ENCODE results near the gene BAHCC1. TPM values are rescaled to one million over a fixed set of nuclear protein-coding genes. Genes with fewer than 3 reads are reported as not detected.
A peak's percentile ranks its signal among the peaks of the same experiment; 100 is the strongest.

Gene BAHCC1
- total and polyA plus RNA-seq, 8 donors, result 4.9 to 56.2 (median 9.4) TPM

DNA sequence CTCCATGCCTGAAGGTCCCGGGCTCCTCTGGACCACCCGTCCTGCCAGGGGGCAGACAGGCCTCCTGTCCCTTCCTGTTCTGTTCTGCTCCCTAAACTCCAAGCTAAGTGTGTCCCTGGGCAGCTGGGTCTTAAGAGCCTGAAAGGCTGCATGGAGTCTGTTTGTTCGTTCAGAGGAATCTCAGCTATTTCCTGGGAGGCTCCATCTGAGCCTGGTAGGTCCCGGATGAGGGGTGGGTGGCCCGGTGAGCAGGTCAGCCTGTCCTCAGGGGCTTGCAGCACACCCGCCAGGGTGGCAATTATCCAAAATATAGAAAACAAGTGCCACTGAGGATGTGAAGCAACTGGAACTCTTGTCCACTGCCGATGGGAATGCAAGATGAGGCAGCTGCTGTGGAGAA, 104.8 kb downstream of the BAHCC1 start:
- Histone ChIP-seq H3K9me3 (no peaks in the 10 kb centered on the region), H3K27me3 (peaks cover 0 to 10% (median 0%) of the 10 kb centered on the region in 3 donors), H3K36me3 (no peaks in the 10 kb centered on the region), H3K4me1 (no peaks in the 10 kb centered on the region), H3K4me3 (no peak overlapping the region), H3K27ac (no peak overlapping the region)
- no peak for TF ChIP-seq EP300 (IDR thresholded peaks at IDR 0.05)
- no peak for TF ChIP-seq POLR2AphosphoS5 (IDR thresholded peaks at IDR 0.05)
- TF ChIP-seq POLR2A (IDR thresholded peaks at IDR 0.05), result no peak
- TF ChIP-seq, protein P1, sequence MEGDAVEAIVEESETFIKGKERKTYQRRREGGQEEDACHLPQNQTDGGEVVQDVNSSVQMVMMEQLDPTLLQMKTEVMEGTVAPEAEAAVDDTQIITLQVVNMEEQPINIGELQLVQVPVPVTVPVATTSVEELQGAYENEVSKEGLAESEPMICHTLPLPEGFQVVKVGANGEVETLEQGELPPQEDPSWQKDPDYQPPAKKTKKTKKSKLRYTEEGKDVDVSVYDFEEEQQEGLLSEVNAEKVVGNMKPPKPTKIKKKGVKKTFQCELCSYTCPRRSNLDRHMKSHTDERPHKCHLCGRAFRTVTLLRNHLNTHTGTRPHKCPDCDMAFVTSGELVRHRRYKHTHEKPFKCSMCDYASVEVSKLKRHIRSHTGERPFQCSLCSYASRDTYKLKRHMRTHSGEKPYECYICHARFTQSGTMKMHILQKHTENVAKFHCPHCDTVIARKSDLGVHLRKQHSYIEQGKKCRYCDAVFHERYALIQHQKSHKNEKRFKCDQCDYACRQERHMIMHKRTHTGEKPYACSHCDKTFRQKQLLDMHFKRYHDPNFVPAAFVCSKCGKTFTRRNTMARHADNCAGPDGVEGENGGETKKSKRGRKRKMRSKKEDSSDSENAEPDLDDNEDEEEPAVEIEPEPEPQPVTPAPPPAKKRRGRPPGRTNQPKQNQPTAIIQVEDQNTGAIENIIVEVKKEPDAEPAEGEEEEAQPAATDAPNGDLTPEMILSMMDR (IDR thresholded peaks at IDR 0.05), result no peak
- intact Hi-C loops (cut with DNase I; ENCODE audit: low total_unique reads), result no loop called here
- no peak for DNase-seq
- WGBS, 5 donors, result 49 to 58% (median 53%) methylated on average over 7 of the region's 7 CpGs

DNA sequence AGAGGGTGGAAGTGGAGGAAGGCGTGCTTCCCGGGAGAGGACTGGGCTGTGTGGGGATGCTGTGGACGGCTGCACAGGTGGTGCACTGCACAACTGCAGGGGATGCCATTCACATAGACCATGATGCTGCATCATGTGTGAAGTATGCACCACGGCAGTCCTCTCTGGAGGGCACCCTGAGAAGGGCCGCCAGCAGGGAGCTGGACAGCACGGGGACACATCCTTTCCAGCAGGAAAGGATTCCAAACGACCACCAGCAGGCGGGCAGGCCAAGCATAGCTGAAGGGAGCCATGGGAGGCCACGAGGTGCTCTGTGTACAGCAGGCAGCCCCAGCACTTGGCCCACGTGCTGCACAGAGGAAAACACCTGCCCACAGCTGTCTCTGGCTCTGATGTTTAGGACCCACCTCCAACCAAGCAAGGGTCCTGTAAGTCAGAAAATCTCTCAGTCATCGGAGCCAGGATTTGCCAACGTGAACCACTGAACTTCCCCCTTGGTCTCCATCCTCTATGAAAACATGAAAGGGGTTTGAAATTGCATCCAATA, 107.3 kb downstream of the BAHCC1 start:
- Histone ChIP-seq H3K27ac (no peak overlapping the region), H3K36me3 (no peaks in the 10 kb centered on the region), H3K9me3 (no peaks in the 10 kb centered on the region), H3K4me1 (no peaks in the 10 kb centered on the region), H3K27me3 (peaks cover 0 to 9% (median 0%) of the 10 kb centered on the region in 3 donors), H3K4me3 (no peak overlapping the region)
- DNase-seq, result no peak
- intact Hi-C loops (cut with DNase I; ENCODE audit: low total_unique reads), result no loop called here
- no peak for TF ChIP-seq EP300 (IDR thresholded peaks at IDR 0.05)
- TF ChIP-seq, protein P1 (IDR thresholded peaks at IDR 0.05), result no peak
- TF ChIP-seq POLR2A (IDR thresholded peaks at IDR 0.05), result no peak
- WGBS, 5 donors, result 55 to 71% (median 68%) methylated on average over 12 of the region's 12 CpGs

DNA sequence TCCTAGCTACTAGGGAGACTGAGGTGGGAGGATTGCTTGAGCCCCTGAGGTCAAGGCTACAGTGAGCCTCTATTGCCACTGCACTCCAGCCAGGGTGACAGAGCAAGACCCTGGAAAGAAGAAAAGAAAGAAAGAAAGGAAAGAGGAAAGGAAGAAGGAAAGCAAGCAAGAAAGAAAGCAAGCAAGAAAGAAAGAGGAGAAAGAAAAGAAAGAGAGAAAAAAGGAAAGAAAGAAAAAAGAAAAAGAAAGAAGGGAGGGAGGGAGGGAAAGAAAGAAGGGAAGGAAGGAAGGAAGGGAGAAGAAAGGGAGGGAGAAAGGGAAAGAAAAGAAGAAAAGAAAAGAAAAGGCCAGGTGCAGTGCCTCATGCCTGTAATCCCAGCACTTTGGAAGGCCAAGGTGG, 108.4 kb downstream of the BAHCC1 start:
- TF ChIP-seq EP300 (IDR thresholded peaks at IDR 0.05) (no peak), POLR2AphosphoS5 (IDR thresholded peaks at IDR 0.05) (no peak), POLR2A (IDR thresholded peaks at IDR 0.05) (no peak)
- TF ChIP-seq, protein P1 (IDR thresholded peaks at IDR 0.05), result no peak

DNA sequence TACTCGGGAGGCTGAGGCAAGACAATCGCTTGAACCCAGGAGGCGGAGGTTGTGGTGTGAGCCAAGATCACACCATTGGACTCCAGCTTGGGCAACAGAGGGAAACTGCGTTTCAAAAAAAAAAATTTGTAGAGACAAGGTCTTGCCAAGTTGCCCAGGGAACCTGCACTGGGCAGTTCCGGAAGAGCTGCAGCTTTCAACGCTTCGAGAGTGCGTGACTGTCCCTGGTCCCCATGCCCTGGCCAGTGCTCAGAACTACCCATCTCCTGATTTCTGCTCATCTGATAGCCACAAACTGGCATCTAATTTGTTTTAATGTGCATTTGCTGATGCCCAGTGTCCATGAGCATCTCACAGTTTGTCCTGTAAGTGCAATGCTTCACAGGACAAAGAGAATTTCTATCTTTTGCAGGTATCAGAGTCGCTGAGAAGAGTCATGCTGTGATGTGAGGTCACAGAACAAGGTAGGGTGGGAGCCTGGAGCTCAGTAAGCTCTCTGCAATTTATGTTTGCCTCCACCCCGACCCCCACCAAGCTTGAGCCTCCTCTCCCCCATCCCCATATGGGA, 113.5 kb downstream of the BAHCC1 start:
- peaks cover 6 to 41% (median 28%) of the 10 kb centered on the region in 4 donors for H3K4me1 ChIP-seq
- peak overlapping the region; percentile 79 to 97 (median 89) for H3K4me3 ChIP-seq
- TF ChIP-seq POLR2AphosphoS5 (IDR thresholded peaks at IDR 0.05) (peak in 2 of 3 donors; percentile 21 to 86), POLR2A (IDR thresholded peaks at IDR 0.05) (no peak)
- no peaks in the 10 kb centered on the region for H3K27me3 ChIP-seq
- WGBS, 5 donors, result 43 to 61% (median 54%) methylated on average over 9 to 10 of the region's 10 CpGs
- no peaks in the 10 kb centered on the region for H3K9me3 ChIP-seq
- DNase-seq, result no peak
- peaks cover 29 to 40% (median 36%) of the 10 kb centered on the region in 4 donors for H3K36me3 ChIP-seq
- intact Hi-C loops (cut with DNase I; ENCODE audit: low total_unique reads), result no loop called here
- H3K27ac ChIP-seq, result peak overlapping the region; percentile 34 to 100 (median 100)

More for the DNA sequence above, 108.4 kb downstream of the BAHCC1 start:
- peaks cover 0 to 3% (median 3%) of the 10 kb centered on the region in 4 donors for H3K36me3 ChIP-seq
- H3K27me3 ChIP-seq, result peaks cover 0 to 9% (median 0%) of the 10 kb centered on the region in 3 donors
- intact Hi-C loops (cut with DNase I; ENCODE audit: low total_unique reads), result no loop called here
- no peak overlapping the region for H3K27ac ChIP-seq
- H3K4me1 ChIP-seq, result peaks cover 0 to 5% (median 2%) of the 10 kb centered on the region in 4 donors
- DNase-seq, result no peak
- H3K4me3 ChIP-seq, result no peak overlapping the region
- H3K9me3 ChIP-seq, result no peaks in the 10 kb centered on the region
